Neutrophil (primary cell): ENCODE data around the gene LSM7.

Experiments
- H3K27ac ChIP-seq: fragments of 200-600 bp; sonication (generic); 2 replicates; pipeline ENCODE4 v1.5.1; 2016; ENCODE audit warnings: mild to moderate bottlenecking, moderate library complexity
- H3K27me3 ChIP-seq: fragments of 200-600 bp; sonication (generic); 2 replicates; pipeline ENCODE4 v1.6.0; 2016; ENCODE audit warnings: mild to moderate bottlenecking
- H3K36me3 ChIP-seq: fragments of 200-600 bp; sonication (generic); 2 replicates; pipeline ENCODE4 v1.5.1; 2017
- H3K4me1 ChIP-seq, 2 experiments: fragments of 200-600 bp in 1 of 2; sonication (generic) in 1 of 2; 1 replicate in 1 of 2; 2 replicates in 1 of 2; pipeline versions ENCODE4 v1.5.1 to v1.6.1; 2013 to 2016; ENCODE audit warnings: low read depth in 1 of 2, low read length in 1 of 2, mild to moderate bottlenecking in 1 of 2, moderate library complexity in 1 of 2; ENCODE audit not compliant: control insufficient read depth in 1 of 2, insufficient read depth in 1 of 2
- H3K4me3 ChIP-seq, 2 experiments: fragments of 200-600 bp in 1 of 2; sonication (generic) in 1 of 2; 1 replicate in 1 of 2; 2 replicates in 1 of 2; pipeline ENCODE4 v1.5.1; 2013 to 2016; ENCODE audit warnings: low read depth in 1 of 2, low read length in 1 of 2, mild to moderate bottlenecking in 1 of 2, moderate library complexity in 1 of 2
- H3K9me3 ChIP-seq: fragments of 200-600 bp; sonication (generic); 2 replicates; pipeline ENCODE4 v1.5.1; 2016
- CTCF ChIP-seq: fragments of 200-600 bp; sonication (generic); IDR thresholded peaks from 2 replicates; pipeline ENCODE4 v1.5.1; 2016; ENCODE audit warnings: antibody characterized with exemption

LSM7 gene

DNA sequence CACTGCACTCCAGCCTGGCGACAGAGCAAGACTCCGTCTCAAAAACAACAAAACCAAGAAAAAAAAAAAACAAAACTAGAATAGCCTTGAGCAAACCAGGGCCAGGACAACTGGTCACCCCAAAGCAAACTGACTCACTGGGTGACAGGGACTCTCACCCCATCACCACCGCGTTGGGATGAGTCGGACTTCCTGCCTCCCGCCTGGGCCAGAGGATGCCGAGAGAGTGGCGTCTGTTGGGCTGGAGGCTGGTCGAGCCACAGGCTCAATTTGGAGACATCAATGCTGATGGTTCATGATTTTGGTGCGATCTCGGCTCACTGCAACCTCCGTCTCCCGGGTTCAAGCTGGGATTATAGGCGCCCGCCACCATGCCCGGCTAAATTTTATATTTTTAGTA lies 43.3 kb upstream of the LSM7 start:
- Histone ChIP-seq H3K27ac (no peak overlapping the region), H3K4me3 (no peak overlapping the region), H3K36me3 (no peaks in the 10 kb centered on the region), H3K4me1 (no peaks in the 10 kb centered on the region), H3K9me3 (no peaks in the 10 kb centered on the region), H3K27me3 (peaks cover 24% of the 10 kb centered on the region)
- no peak for TF ChIP-seq CTCF

DNA sequence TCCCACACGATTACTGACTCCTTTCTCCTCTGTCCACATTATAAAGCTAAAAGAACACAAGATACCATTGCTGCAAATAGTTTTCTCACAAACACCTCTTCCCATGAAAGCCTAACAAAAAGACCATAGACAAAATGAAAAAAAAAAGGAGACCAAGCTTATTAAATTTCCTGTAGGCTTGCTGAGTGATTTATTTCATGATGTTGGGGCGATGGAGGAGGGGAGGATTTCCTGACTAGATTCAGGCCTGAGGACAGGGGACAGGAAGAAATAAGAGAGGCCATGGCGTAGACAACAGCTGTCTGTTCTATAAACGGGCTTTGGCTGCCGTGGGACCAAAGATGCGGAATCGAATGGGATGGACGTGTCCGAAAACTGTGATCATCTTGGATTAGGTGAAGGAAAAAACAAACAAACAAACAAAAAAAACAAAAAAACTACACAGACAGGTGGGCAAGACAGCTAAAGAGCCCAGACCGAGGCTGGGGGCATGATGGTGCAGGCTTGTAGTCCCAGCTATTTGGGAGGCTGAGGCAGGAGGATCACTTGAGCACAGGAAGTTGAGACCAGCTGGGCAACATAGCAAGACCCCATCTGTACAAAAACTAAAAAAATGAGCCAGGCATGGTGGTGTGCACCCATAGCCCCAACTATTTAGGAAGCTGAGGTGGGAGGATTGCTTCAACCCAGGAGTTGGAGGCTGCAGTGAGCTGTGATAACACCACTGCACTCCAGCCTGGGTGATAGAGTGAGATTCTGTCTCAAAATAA lies 37.0 kb upstream of the LSM7 start:
- H3K36me3 ChIP-seq, result no peaks in the 10 kb centered on the region
- H3K27me3 ChIP-seq, result peaks cover 59% of the 10 kb centered on the region
- H3K4me1 ChIP-seq, result no peaks in the 10 kb centered on the region
- no peak overlapping the region for H3K4me3 ChIP-seq
- H3K27ac ChIP-seq, result no peak overlapping the region
- no peak for TF ChIP-seq CTCF
- H3K9me3 ChIP-seq, result no peaks in the 10 kb centered on the region

DNA sequence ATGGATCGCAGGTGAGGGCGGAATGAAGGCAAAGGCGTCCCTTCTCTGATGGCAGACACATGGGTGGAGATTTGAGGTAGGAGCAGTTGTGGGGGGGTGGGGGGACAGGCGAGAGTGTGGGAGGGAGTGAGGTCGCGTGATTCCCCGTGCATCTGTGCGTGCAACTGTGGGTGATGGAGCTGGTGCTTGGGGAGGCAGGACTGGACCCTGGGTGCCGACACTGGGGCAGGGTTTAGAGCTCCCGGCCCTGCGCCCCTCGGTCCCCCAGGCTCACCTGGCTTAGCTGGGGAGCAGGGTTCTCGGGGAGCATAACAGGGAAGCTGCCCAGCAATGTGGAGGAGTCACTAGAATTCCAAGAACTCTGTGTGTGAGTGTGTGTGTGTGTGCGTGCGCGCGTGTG lies 35.0 kb upstream of the LSM7 start:
- Histone ChIP-seq H3K4me1 (no peaks in the 10 kb centered on the region), H3K4me3 (no peak overlapping the region), H3K9me3 (no peaks in the 10 kb centered on the region), H3K36me3 (no peaks in the 10 kb centered on the region), H3K27me3 (peaks cover 74% of the 10 kb centered on the region), H3K27ac (no peak overlapping the region)
- no peak for TF ChIP-seq CTCF

DNA sequence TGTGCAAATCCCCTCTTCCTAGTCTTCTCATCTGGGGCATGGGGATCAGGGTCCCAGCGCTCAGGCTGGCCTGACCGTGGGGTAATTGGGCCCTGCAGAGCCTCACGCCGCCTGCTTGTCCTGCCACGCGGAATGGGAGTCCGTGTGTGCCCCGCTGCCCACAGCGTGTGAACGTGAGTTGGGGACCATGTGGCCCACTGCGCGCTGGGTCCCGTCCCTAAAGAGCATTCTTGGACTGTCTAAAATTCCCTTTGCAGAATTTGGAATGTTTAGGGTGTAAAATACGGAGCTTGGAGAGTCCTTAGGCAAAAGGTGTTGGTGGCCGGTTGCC lies 34.5 kb upstream of the LSM7 start:
- peaks cover 79% of the 10 kb centered on the region for H3K27me3 ChIP-seq
- H3K4me3 ChIP-seq, result no peak overlapping the region
- no peaks in the 10 kb centered on the region for H3K36me3 ChIP-seq
- H3K9me3 ChIP-seq, result no peaks in the 10 kb centered on the region
- H3K4me1 ChIP-seq, result no peaks in the 10 kb centered on the region
- no peak overlapping the region for H3K27ac ChIP-seq
- TF ChIP-seq CTCF, result no peak

DNA sequence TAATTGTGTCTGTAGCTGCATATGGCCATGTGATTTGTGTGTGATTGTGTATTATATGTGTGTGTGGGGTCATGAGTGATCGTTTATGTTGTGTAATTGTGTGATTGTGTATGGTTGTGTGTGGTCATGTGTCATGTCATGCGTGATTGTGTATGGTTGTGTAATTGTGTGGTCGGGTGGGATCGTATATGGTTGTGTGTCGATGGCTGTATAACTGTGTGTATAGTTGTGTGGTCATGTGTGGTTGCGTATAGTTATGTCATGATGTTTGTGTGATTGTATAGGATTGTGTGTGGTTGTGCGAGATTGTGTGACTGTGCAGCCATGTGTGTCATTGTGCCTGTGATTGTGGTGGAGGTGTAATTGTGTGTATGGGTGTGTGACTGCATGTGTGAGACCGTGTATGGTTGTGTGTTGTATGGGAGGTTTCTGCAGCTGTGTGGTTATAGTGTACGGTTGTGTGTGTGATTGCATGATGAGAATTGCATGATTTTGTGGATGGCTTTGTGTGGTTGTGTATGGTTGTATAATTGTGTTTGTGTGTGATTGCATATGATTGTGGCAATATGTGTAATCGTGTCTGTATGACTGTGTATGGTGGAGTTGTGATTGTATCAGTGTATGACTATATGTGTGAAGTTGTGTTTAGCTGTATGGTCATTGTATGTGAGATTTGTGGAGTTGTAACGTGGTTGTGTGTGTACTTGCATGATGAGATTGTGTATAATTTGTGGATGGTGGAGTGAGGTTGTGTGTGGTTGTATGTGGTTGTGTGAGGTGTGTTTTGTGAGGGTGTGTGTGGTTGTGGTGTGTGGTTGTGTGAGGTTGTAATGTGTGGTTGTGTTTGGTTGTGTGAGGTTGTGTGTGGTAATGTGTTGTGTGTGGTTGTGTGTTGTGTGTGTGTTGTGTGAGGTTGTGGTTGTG lies 33.9 kb upstream of the LSM7 start:
- no peaks in the 10 kb centered on the region for H3K36me3 ChIP-seq
- no peaks in the 10 kb centered on the region for H3K4me1 ChIP-seq
- no peak for TF ChIP-seq CTCF
- H3K9me3 ChIP-seq, result no peaks in the 10 kb centered on the region
- no peak overlapping the region for H3K4me3 ChIP-seq
- peaks cover 80% of the 10 kb centered on the region for H3K27me3 ChIP-seq
- no peak overlapping the region for H3K27ac ChIP-seq
